AG04449 (cell line): Measurements from ENCODE around the gene SH3PXD2A.

Source experiments
- CTCF ChIA-PET: fragments of 350-600 bp; formaldehyde crosslinking; extraction: SDS; loops from one replicate; lab custom pipeline; 2021; ENCODE audit warnings: antibody characterized with exemption; lab: Yijun Ruan, JAX
- POLR2A ChIA-PET: fragments of 400-600, 350-600 bp; formaldehyde crosslinking; extraction: SDS; loops from one replicate; lab custom pipeline; 2020; ENCODE audit warnings: antibody characterized with exemption, inconsistent platforms; lab: Yijun Ruan, JAX
- DNase-seq: peaks from one replicate; pipeline ENCODE4 v3.0.0-alpha.2; 2010; ENCODE audit warnings: low read depth, low spot score
- H3K4me3 ChIP-seq: 2 replicates; pipeline ENCODE4 v1.5.1; 2011; ENCODE audit warnings: low read depth, mild to moderate bottlenecking, control low read depth, low read length
- CTCF ChIP-seq: IDR thresholded peaks from one replicate; pipeline ENCODE4 v1.5.1; 2011; ENCODE audit warnings: mild to moderate bottlenecking, moderate library complexity, low read length, control low read depth, inconsistent platforms; ENCODE audit not compliant: insufficient read depth; ENCODE audit errors: missing control alignments

Gene SH3PXD2A

GRCh38 chr10:103855424-103855823, at the start of gene SH3PXD2A:
TSS of gene SH3PXD2A (minus strand) at chr10:103855576. CDS start at chr10:103855266, 310 bp downstream.
- peak; percentile 37 for TF ChIP-seq CTCF
- POLR2A ChIA-PET = interaction anchor here (1.6 kb wide), 1 partner anchor 12 kb away, joined by 5 read pairs; no protein-coding TSS in a partner anchor
- no peak for DNase-seq
- CTCF ChIA-PET = interaction anchor here (1.0 to 13.5 kb wide), 15 partner anchors 9 to 257 kb away, joined by 3 to 356 read pairs (median 5); no protein-coding TSS in a partner anchor
- H3K4me3 ChIP-seq = peak within 1 kb of the TSS; percentile 76

- DNase-seq = no peak
- no peak overlapping the region for H3K4me3 ChIP-seq
- CTCF ChIA-PET = interaction anchor here (0.8 to 5.9 kb wide), 4 partner anchors 9 to 19 kb away, joined by 3 to 51 read pairs (median 6); no protein-coding TSS in a partner anchor
- TF ChIP-seq CTCF = no peak
- POLR2A ChIA-PET = no interaction called here
These were observed 45.9 kb upstream of the SH3PXD2A start for GRCh38 chr10:103901299-103901698.

- POLR2A ChIA-PET = no interaction called here
These were observed 43.9 kb upstream of the SH3PXD2A start for GRCh38 chr10:103899312-103899711.

GRCh38 chr10:103897241-103897774, 41.9 kb upstream of the SH3PXD2A start:
- ChIA-PET POLR2A (no interaction called here), CTCF (interaction anchor here (0.8 to 5.9 kb wide), 4 partner anchors 8 to 132 kb away, joined by 3 to 51 read pairs (median 6); no protein-coding TSS in a partner anchor)
- no peak overlapping the region for H3K4me3 ChIP-seq
- TF ChIP-seq CTCF = no peak
- no peak for DNase-seq

More at GRCh38 chr10:103899312-103899711, 43.9 kb upstream of the SH3PXD2A start:
- no peak for DNase-seq
- no peak overlapping the region for H3K4me3 ChIP-seq
- CTCF ChIA-PET = interaction anchor here (1.1 to 5.9 kb wide), 4 partner anchors 9 to 187 kb away, joined by 3 to 51 read pairs (median 4); no protein-coding TSS in a partner anchor
- no peak for TF ChIP-seq CTCF

- POLR2A ChIA-PET = no interaction called here
- CTCF ChIA-PET = no interaction called here
- no peak for DNase-seq
These were observed 40.8 kb upstream of the SH3PXD2A start for GRCh38 chr10:103896225-103896624.

More at GRCh38 chr10:103896225-103896624, 40.8 kb upstream of the SH3PXD2A start:
- no peak for TF ChIP-seq CTCF
- H3K4me3 ChIP-seq = no peak overlapping the region
